GM19438 (cell line): ENCODE data around the gene FOXB1.

Source experiments
- ATAC-seq: cut with Tn5 transposase; IDR thresholded peaks from one replicate; pipeline ENCODE4 v1.9.1; 2021; ENCODE audit warnings: low read depth; ENCODE audit not compliant: unreplicated experiment

FOXB1 gene

GRCh38 chr15:59998305-59998949 is 5.7 kb upstream of the FOXB1 start:
- no peak for ATAC-seq

GRCh38 chr15:59998950-59999611 is 5.0 kb upstream of the FOXB1 start:
- no peak for ATAC-seq

GRCh38 chr15:59999612-60000112 is 4.4 kb upstream of the FOXB1 start:
- no peak for ATAC-seq

GRCh38 chr15:60000113-60000823 is 3.8 kb upstream of the FOXB1 start:
- ATAC-seq: no peak

GRCh38 chr15:60000824-60001609 is 3.1 kb upstream of the FOXB1 start:
- ATAC-seq: no peak

GRCh38 chr15:60001610-60002527 is 2.2 kb upstream of the FOXB1 start:
- no peak for ATAC-seq

GRCh38 chr15:60002528-60003218 is 1.4 kb upstream of the FOXB1 start:
- ATAC-seq: no peak

GRCh38 chr15:60003243-60004008 is 685 bp upstream of the FOXB1 start:
- ATAC-seq: no peak

- no peak for ATAC-seq
These were observed 788 bp downstream of the FOXB1 start for GRCh38 chr15:60004846-60005351.

GRCh38 chr15:60005352-60006202 is 1.5 kb downstream of the FOXB1 start:
- ATAC-seq: no peak

GRCh38 chr15:60006203-60006862 is 2.2 kb downstream of the FOXB1 start:
- ATAC-seq: peak; percentile 64

- no peak for ATAC-seq
These were observed 2.8 kb downstream of the FOXB1 start for GRCh38 chr15:60006873-60007272.

GRCh38 chr15:60009124-60009960 is 5.2 kb downstream of the FOXB1 start:
- ATAC-seq: no peak

GRCh38 chr15:60009980-60010732 is 6.0 kb downstream of the FOXB1 start:
- no peak for ATAC-seq

- no peak for ATAC-seq
These were observed 6.7 kb downstream of the FOXB1 start for GRCh38 chr15:60010858-60011257.
